ENCODE results near the gene C14orf93.

Gene C14orf93

DNA sequence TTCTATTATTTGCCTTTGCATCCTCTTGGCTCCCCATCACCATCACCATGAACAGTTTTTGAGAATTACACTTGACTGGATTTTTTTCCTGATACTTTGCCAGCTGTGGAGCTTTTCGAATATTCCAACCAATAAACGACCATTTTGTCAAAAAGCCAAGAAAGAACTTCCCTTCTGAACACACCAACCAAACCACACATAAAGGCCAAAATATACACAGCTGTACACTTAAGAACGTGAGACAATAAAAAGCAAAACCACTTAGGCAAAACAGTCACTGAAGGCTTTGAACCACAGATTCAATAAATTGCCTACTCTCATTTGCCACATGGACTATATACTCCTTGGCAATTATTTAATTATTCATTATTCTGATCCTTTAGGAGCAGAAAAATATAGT is 1.1 kb downstream of the C14orf93 start:
- TF ChIP-seq POLR2AphosphoS5 (IDR thresholded peaks at IDR 0.05; ENCODE audit: low read depth, low read length) (no peak), TAF1 (IDR thresholded peaks at IDR 0.05; ENCODE audit: borderline replicate concordance, insufficient read depth, low read length) (no peak), SIN3A (IDR thresholded peaks at IDR 0.05; ENCODE audit: borderline replicate concordance, insufficient read depth, low read length) (no peak), FOXP2 (optimal IDR thresholded peaks at IDR 0.05; ENCODE audit: borderline replicate concordance, extremely low read depth, extremely low read length, insufficient read depth) (no peak)
- TF ChIP-seq, protein P1, sequence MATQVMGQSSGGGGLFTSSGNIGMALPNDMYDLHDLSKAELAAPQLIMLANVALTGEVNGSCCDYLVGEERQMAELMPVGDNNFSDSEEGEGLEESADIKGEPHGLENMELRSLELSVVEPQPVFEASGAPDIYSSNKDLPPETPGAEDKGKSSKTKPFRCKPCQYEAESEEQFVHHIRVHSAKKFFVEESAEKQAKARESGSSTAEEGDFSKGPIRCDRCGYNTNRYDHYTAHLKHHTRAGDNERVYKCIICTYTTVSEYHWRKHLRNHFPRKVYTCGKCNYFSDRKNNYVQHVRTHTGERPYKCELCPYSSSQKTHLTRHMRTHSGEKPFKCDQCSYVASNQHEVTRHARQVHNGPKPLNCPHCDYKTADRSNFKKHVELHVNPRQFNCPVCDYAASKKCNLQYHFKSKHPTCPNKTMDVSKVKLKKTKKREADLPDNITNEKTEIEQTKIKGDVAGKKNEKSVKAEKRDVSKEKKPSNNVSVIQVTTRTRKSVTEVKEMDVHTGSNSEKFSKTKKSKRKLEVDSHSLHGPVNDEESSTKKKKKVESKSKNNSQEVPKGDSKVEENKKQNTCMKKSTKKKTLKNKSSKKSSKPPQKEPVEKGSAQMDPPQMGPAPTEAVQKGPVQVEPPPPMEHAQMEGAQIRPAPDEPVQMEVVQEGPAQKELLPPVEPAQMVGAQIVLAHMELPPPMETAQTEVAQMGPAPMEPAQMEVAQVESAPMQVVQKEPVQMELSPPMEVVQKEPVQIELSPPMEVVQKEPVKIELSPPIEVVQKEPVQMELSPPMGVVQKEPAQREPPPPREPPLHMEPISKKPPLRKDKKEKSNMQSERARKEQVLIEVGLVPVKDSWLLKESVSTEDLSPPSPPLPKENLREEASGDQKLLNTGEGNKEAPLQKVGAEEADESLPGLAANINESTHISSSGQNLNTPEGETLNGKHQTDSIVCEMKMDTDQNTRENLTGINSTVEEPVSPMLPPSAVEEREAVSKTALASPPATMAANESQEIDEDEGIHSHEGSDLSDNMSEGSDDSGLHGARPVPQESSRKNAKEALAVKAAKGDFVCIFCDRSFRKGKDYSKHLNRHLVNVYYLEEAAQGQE (IDR thresholded peaks at IDR 0.05; ENCODE audit: insufficient read depth in 1 of 2, low read depth in 2 of 2, low read length in 2 of 2), result no peak

DNA sequence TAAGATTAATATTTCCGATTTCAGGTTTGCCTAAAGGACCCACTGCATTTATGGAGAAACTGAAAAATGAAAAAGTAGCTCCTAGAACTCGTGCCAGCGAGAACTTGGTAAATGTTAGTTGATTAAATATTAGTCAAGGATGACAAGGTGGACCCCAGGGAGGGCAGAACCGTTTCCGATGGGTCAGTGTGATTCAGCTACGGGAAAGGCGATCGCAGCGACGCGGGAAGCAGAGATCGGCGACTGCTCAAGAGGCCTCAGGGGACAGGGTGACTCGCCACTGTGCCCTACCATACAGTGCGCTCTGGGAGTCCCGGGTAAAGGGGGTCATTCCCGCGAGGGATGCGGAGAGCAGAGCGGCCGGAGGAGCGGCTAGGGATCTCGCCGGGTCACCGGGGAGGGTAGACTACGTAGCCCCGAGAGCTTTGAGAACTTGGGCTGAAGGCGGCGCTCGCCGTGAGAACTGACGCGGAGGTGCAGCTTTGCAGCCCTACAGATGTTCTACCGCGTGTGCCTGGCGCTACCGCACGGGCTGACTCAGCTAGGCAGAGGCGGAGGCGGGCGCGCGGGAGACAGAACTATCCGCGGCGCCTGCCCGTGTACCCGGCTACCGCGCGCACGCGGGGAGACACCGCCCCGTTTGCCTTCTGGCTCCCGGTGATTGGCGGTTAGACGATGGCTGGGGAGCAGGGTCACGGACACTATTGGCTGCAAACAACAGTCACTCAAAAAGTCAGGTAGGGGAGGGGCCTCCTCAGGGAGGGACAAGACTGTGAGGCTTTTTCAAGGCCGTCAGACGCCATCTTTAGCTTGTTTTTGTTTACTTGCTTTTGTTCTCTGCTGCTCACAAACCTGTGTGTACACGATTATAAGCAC is 3.2 kb downstream of the C14orf93 start:
- peak; percentile 17; the same call in 1 of the 2 replicates for TF ChIP-seq TAF1 (IDR thresholded peaks at IDR 0.05; ENCODE audit: borderline replicate concordance, insufficient read depth, low read length)
- TF ChIP-seq POLR2AphosphoS5 (IDR thresholded peaks at IDR 0.05; ENCODE audit: low read depth, low read length), result peak; percentile 85
- TF ChIP-seq SIN3A (IDR thresholded peaks at IDR 0.05; ENCODE audit: borderline replicate concordance, insufficient read depth, low read length), result 0 out of 2 replicates have a peak, but pooled peaks have one; percentile 16
- peak; percentile 38 for TF ChIP-seq FOXP2 (optimal IDR thresholded peaks at IDR 0.05; ENCODE audit: borderline replicate concordance, extremely low read depth, extremely low read length, insufficient read depth)
- TF ChIP-seq, protein P1 (IDR thresholded peaks at IDR 0.05; ENCODE audit: insufficient read depth in 1 of 2, low read depth in 2 of 2, low read length in 2 of 2), result 0 out of 4 replicates have a peak, but pooled peaks of 1 of the 2 experiments have one; percentile 6

GRCh38 chr14:23006188-23006534 is 3.8 kb downstream of the C14orf93 start:
- TF ChIP-seq, protein P1 (IDR thresholded peaks at IDR 0.05; ENCODE audit: insufficient read depth in 1 of 2, low read depth in 2 of 2, low read length in 2 of 2), result no peak
- TF ChIP-seq TAF1 (IDR thresholded peaks at IDR 0.05; ENCODE audit: borderline replicate concordance, insufficient read depth, low read length), result no peak
- no peak for TF ChIP-seq FOXP2 (optimal IDR thresholded peaks at IDR 0.05; ENCODE audit: borderline replicate concordance, extremely low read depth, extremely low read length, insufficient read depth)
- no peak for TF ChIP-seq SIN3A (IDR thresholded peaks at IDR 0.05; ENCODE audit: borderline replicate concordance, insufficient read depth, low read length)
- TF ChIP-seq POLR2AphosphoS5 (IDR thresholded peaks at IDR 0.05; ENCODE audit: low read depth, low read length), result no peak

- TF ChIP-seq FOXP2 (optimal IDR thresholded peaks at IDR 0.05; ENCODE audit: borderline replicate concordance, extremely low read depth, extremely low read length, insufficient read depth), result no peak
These were observed 4.3 kb downstream of the C14orf93 start for GRCh38 chr14:23005451-23006187.

- TF ChIP-seq TAF1 (IDR thresholded peaks at IDR 0.05; ENCODE audit: borderline replicate concordance, insufficient read depth, low read length) (no peak), SIN3A (IDR thresholded peaks at IDR 0.05; ENCODE audit: borderline replicate concordance, insufficient read depth, low read length) (no peak), FOXP2 (optimal IDR thresholded peaks at IDR 0.05; ENCODE audit: borderline replicate concordance, extremely low read depth, extremely low read length, insufficient read depth) (no peak), POLR2AphosphoS5 (IDR thresholded peaks at IDR 0.05; ENCODE audit: low read depth, low read length) (no peak)
- TF ChIP-seq, protein P1 (IDR thresholded peaks at IDR 0.05; ENCODE audit: insufficient read depth in 1 of 2, low read depth in 2 of 2, low read length in 2 of 2), result no peak
These were observed 7.4 kb downstream of the C14orf93 start for GRCh38 chr14:23002592-23002991.

Measured in PFSK-1 (cell line).